ENCODE measurements around the gene RAD51B. TPM values are rescaled to one million over a fixed set of nuclear protein-coding genes. Genes with fewer than 3 reads are reported as not detected.

RAD51B gene
- total RNA-seq, 2 donors from 2014 or later = 22.8 to 33.8 TPM

- peaks cover 18% of the 10 kb centered on the region for H3K36me3 Mint-ChIP-seq (ENCODE audit: low read depth)
- Histone ChIP-seq H3K27ac (ENCODE audit: low read depth, low read length) (no peak overlapping the region), H3K4me3 (ENCODE audit: low read length) (no peak overlapping the region), H3K9me3 (ENCODE audit: control insufficient read depth, low read length) (peaks cover 8% of the 10 kb centered on the region), H3K27me3 (ENCODE audit: control insufficient read depth, insufficient read depth, low read length, poor library complexity, severe bottlenecking) (no peaks in the 10 kb centered on the region), H3K4me1 (ENCODE audit: control insufficient read depth, insufficient read depth, low read length) (no peaks in the 10 kb centered on the region), H3K36me3 (ENCODE audit: control insufficient read depth, insufficient read depth, low read length) (peaks cover 5% of the 10 kb centered on the region), H3K9ac (ENCODE audit: extremely low read depth, low read length, poor library complexity, severe bottlenecking) (no peak overlapping the region)
- DNase-seq = no peak
- no peak overlapping the region for H3K4me3 Mint-ChIP-seq
- no peak overlapping the region for H3K27ac Mint-ChIP-seq
- H3K9me3 Mint-ChIP-seq = peaks cover 10% of the 10 kb centered on the region
- whole genome bisulfite sequencing, 2 experiments (ENCODE audit: insufficient coverage in 1 of 2, insufficient read length in 1 of 2) = no CpG with 5 or more reads among the region's 1 CpG
- TF ChIP-seq, protein P1, sequence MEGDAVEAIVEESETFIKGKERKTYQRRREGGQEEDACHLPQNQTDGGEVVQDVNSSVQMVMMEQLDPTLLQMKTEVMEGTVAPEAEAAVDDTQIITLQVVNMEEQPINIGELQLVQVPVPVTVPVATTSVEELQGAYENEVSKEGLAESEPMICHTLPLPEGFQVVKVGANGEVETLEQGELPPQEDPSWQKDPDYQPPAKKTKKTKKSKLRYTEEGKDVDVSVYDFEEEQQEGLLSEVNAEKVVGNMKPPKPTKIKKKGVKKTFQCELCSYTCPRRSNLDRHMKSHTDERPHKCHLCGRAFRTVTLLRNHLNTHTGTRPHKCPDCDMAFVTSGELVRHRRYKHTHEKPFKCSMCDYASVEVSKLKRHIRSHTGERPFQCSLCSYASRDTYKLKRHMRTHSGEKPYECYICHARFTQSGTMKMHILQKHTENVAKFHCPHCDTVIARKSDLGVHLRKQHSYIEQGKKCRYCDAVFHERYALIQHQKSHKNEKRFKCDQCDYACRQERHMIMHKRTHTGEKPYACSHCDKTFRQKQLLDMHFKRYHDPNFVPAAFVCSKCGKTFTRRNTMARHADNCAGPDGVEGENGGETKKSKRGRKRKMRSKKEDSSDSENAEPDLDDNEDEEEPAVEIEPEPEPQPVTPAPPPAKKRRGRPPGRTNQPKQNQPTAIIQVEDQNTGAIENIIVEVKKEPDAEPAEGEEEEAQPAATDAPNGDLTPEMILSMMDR (conservative IDR thresholded peaks at IDR 0.05) = no peak
- peaks cover 11% of the 10 kb centered on the region for H3K27me3 Mint-ChIP-seq (ENCODE audit: insufficient read depth)
- no peaks in the 10 kb centered on the region for H3K4me1 Mint-ChIP-seq
Observed at GRCh38 chr14:67833403-67833802, 13.8 kb downstream of the RAD51B start.

DNA sequence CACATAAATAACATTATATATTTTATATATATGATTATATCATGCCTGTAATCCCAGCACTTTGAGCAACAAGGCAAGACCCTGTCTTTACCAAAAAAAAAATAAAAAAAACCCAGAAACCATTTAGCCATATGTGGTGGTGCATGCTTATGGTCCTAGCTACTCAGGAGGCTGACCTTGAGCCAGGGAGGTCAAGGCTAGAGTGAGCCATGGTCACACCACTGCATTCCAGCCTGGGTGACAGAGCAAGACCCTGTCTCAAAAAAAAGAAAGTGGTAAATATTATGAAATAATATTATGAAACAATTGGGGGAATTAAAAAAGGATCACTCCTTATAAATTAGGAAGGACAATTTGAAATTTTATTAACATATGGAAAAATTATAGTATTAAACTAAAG, 16.0 kb downstream of the RAD51B start:
- Histone ChIP-seq H3K4me1 (ENCODE audit: control insufficient read depth, insufficient read depth, low read length) (no peaks in the 10 kb centered on the region), H3K27me3 (ENCODE audit: control insufficient read depth, insufficient read depth, low read length, poor library complexity, severe bottlenecking) (no peaks in the 10 kb centered on the region), H3K36me3 (ENCODE audit: control insufficient read depth, insufficient read depth, low read length) (peaks cover 5% of the 10 kb centered on the region), H3K9me3 (ENCODE audit: control insufficient read depth, low read length) (peaks cover 8% of the 10 kb centered on the region), H3K4me3 (ENCODE audit: low read length) (no peak overlapping the region), H3K9ac (ENCODE audit: extremely low read depth, low read length, poor library complexity, severe bottlenecking) (no peak overlapping the region), H3K27ac (ENCODE audit: low read depth, low read length) (no peak overlapping the region)
- H3K27me3 Mint-ChIP-seq (ENCODE audit: insufficient read depth) = peaks cover 11% of the 10 kb centered on the region
- no peaks in the 10 kb centered on the region for H3K4me1 Mint-ChIP-seq
- peaks cover 4% of the 10 kb centered on the region for H3K9me3 Mint-ChIP-seq
- no peak overlapping the region for H3K27ac Mint-ChIP-seq
- no peak overlapping the region for H3K4me3 Mint-ChIP-seq
- TF ChIP-seq, protein P1 (conservative IDR thresholded peaks at IDR 0.05) = no peak
- peaks cover 12% of the 10 kb centered on the region for H3K36me3 Mint-ChIP-seq (ENCODE audit: low read depth)
- DNase-seq = no peak

- Mint-ChIP-seq H3K9me3 (peaks cover 4% of the 10 kb centered on the region), H3K36me3 (ENCODE audit: low read depth) (peaks cover 8% of the 10 kb centered on the region), H3K4me3 (no peak overlapping the region), H3K27me3 (ENCODE audit: insufficient read depth) (peaks cover 11% of the 10 kb centered on the region), H3K27ac (no peak overlapping the region), H3K4me1 (no peaks in the 10 kb centered on the region)
- Histone ChIP-seq H3K9me3 (ENCODE audit: control insufficient read depth, low read length) (peaks cover 8% of the 10 kb centered on the region), H3K4me1 (ENCODE audit: control insufficient read depth, insufficient read depth, low read length) (no peaks in the 10 kb centered on the region), H3K27me3 (ENCODE audit: control insufficient read depth, insufficient read depth, low read length, poor library complexity, severe bottlenecking) (no peaks in the 10 kb centered on the region), H3K36me3 (ENCODE audit: control insufficient read depth, insufficient read depth, low read length) (peaks cover 5% of the 10 kb centered on the region), H3K9ac (ENCODE audit: extremely low read depth, low read length, poor library complexity, severe bottlenecking) (no peak overlapping the region), H3K27ac (ENCODE audit: low read depth, low read length) (no peak overlapping the region), H3K4me3 (ENCODE audit: low read length) (no peak overlapping the region)
- peak; percentile 73 for DNase-seq
- WGBS, 2 experiments (ENCODE audit: insufficient coverage in 1 of 2, insufficient read length in 1 of 2) = 84 to 100% methylated on average over 1 of the region's 2 CpGs
- TF ChIP-seq, protein P1 (conservative IDR thresholded peaks at IDR 0.05) = peak; percentile 78
Observed at GRCh38 chr14:67837011-67837624, 17.5 kb downstream of the RAD51B start.

Data from endodermal cell (in vitro differentiated cells).